ENCODE measurements around the gene BCL11B.
"Not testable (repeated sequence)": the region's sequence is repeated elsewhere in the genome, so short reads cannot be mapped to it uniquely, and the experiment has no call there.

BCL11B gene

GRCh38 chr14:99187858-99188257, 84.1 kb downstream of the BCL11B start:
- Mint-ChIP-seq H3K4me1 (no peaks in the 10 kb centered on the region), H3K4me3 (no peak overlapping the region), H3K27ac (no peak overlapping the region), H3K27me3 (no peaks in the 10 kb centered on the region), H3K36me3 (no peaks in the 10 kb centered on the region), H3K9me3 (no peaks in the 10 kb centered on the region)
- no peak for ATAC-seq

DNA sequence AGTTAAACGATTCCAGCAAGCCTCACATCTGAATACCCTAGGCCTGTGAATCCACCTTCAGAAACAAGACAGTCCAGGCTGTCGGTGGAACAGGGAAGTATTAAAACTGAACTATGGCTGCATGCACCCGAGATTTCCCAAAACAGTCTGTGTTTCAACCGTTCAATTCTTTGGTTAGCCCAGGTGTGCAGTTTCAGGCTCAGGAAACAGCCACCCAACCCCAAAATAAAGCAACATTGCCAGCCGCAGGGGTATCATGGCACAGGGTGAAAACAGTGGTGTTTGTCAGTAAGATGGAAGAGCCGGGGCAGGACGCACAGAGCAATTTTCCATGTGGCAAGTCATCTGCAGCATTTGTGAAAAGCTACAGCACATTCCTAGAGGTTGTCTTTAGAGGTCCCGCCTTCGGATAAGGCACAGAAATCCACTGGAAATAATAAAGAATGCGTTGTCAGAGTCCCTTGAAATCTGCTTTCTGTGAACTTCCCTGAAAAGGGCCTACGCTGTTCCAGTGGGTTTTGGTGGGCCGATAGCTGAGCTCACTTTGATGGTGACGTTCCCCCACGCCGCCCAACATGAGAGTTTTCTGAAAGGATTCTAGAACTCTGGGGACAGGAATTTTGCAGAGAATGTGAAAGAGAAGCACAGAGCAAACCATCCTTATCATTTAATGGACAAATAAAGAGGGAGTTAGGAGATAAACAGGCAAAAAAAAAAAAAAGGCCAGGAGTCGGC, 84.9 kb downstream of the BCL11B start:
- H3K27ac Mint-ChIP-seq, result no peak overlapping the region
- ATAC-seq, result no peak
- H3K9me3 Mint-ChIP-seq, result no peaks in the 10 kb centered on the region
- H3K27me3 Mint-ChIP-seq, result no peaks in the 10 kb centered on the region
- H3K36me3 Mint-ChIP-seq, result no peaks in the 10 kb centered on the region
- no peak overlapping the region for H3K4me3 Mint-ChIP-seq
- no peaks in the 10 kb centered on the region for H3K4me1 Mint-ChIP-seq

DNA sequence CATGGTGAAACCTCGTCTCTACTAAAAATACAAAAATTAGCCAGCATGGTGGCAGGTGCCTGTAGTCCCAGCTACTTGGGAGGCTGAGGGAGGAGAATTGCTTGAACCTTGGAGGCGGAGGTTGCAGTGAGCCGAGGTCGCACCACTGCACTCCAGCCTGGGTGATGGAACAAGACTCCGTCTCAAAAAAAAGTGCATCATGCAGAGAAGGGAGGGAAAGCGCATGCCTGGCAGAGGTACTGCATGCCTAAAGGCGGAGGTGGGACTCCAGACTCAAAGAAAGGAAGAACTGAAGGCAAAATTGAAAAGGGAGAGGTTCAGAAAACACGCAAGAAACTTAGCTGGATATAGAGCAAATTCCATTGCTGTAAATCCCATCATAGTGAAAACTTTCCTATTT, 85.7 kb downstream of the BCL11B start:
- not testable (repeated sequence) for H3K27ac Mint-ChIP-seq

GRCh38 chr14:99185436-99186068, 86.4 kb downstream of the BCL11B start:
- Mint-ChIP-seq H3K4me3 (no peak overlapping the region), H3K36me3 (no peaks in the 10 kb centered on the region), H3K4me1 (no peaks in the 10 kb centered on the region), H3K27me3 (no peaks in the 10 kb centered on the region), H3K9me3 (no peaks in the 10 kb centered on the region), H3K27ac (no peak overlapping the region)
- no peak for ATAC-seq

More for the DNA sequence above, 85.7 kb downstream of the BCL11B start:
- H3K4me3 Mint-ChIP-seq, ATAC-seq, H3K9me3 Mint-ChIP-seq, H3K36me3 Mint-ChIP-seq, H3K27me3 Mint-ChIP-seq, H3K4me1 Mint-ChIP-seq: not testable (repeated sequence)

DNA sequence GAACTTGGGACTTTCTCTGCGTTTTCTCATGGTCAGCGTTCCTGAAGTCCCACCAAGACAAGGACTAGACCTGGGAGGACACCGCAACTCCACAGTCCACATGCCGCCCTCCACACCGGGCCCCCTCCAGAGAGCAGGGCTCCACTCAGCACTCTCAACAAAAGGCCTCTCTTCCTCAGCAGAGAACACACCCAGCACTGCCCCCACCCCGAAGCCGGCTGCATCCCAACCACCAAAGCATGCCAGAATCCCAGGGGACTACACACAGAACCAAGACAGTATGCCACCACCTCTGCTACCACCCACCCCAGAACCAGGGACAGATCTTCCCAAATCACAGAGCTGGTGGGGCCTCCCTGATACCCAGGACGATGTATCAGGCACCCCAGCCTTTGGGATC, 88.3 kb downstream of the BCL11B start:
- Mint-ChIP-seq H3K27ac (no peak overlapping the region), H3K27me3 (no peaks in the 10 kb centered on the region), H3K4me3 (no peak overlapping the region), H3K9me3 (peaks cover 1% of the 10 kb centered on the region), H3K4me1 (no peaks in the 10 kb centered on the region), H3K36me3 (no peaks in the 10 kb centered on the region)
- ATAC-seq, result no peak

- Mint-ChIP-seq H3K36me3 (no peaks in the 10 kb centered on the region), H3K4me1 (no peaks in the 10 kb centered on the region)
These were observed 88.7 kb downstream of the BCL11B start for GRCh38 chr14:99183311-99183710.

DNA sequence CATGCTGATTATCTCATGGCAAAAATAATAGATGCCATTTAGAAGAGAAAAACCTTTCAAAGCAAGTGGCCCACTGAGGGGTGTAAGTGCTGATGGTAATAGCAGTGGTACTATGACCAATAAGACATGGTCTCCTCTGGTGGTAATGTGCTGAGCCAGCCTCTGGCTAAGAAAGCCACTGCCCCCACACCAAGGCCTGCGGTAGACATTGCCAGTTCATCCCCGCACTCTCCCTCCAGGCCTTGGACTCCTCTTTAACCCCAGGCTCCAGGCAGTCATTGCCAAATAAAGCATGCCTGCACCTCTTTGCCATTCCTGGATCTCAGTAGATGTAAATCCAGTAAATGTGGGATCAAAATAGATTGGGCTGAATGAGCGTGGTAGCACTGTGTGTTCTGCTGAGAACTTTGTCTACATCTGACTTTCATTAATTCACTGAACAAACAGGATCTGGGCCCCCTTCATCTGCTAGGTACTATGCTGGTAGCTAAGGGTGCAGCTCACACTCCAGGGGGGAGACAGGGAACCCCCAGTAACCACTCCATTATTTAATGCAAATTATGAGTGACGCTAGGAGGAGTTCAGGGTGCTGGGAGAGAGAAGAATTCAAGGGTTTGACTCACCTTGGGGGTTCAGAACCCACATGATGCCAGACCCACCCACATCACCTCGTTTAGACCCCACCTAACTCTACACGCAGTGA, 89.3 kb downstream of the BCL11B start:
- Mint-ChIP-seq H3K27ac (no peak overlapping the region), H3K4me3 (no peak overlapping the region), H3K36me3 (no peaks in the 10 kb centered on the region)

More at GRCh38 chr14:99183311-99183710, 88.7 kb downstream of the BCL11B start:
- no peak for ATAC-seq
- Mint-ChIP-seq H3K4me3 (no peak overlapping the region), H3K27me3 (no peaks in the 10 kb centered on the region), H3K9me3 (peaks cover 3% of the 10 kb centered on the region), H3K27ac (no peak overlapping the region)

GRCh38 chr14:99181804-99182520, 90.0 kb downstream of the BCL11B start:
- no peaks in the 10 kb centered on the region for H3K4me1 Mint-ChIP-seq
- no peaks in the 10 kb centered on the region for H3K27me3 Mint-ChIP-seq
- no peaks in the 10 kb centered on the region for H3K36me3 Mint-ChIP-seq
- H3K9me3 Mint-ChIP-seq, result peaks cover 3% of the 10 kb centered on the region
- H3K27ac Mint-ChIP-seq, result no peak overlapping the region
- no peak overlapping the region for H3K4me3 Mint-ChIP-seq
- no peak for ATAC-seq

More for the DNA sequence above, 89.3 kb downstream of the BCL11B start:
- H3K9me3 Mint-ChIP-seq, result peaks cover 3% of the 10 kb centered on the region
- no peak for ATAC-seq
- no peaks in the 10 kb centered on the region for H3K4me1 Mint-ChIP-seq
- H3K27me3 Mint-ChIP-seq, result no peaks in the 10 kb centered on the region

DNA sequence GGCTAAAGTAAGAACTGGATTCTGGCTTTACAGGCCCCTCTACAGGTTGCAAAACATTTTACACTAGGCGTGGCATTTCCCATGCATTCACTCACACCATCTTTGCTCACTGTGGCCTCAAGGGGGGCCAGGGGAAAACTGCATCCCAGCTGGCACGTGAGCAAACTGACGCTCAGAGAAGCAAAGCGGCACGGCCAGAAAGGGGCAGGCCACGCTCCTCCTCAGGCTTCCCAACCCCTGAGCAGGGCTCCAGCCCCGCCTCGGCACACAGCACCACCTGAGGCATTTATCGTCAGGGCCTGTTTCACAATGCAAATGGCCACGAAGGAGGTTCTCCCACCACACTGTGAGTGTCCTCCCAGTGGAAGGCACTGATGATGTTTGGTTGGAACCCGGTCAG, 90.8 kb downstream of the BCL11B start:
- no peak for ATAC-seq
- Mint-ChIP-seq H3K27ac (no peak overlapping the region), H3K4me3 (no peak overlapping the region), H3K27me3 (no peaks in the 10 kb centered on the region), H3K36me3 (no peaks in the 10 kb centered on the region), H3K9me3 (peaks cover 3% of the 10 kb centered on the region), H3K4me1 (no peaks in the 10 kb centered on the region)

DNA sequence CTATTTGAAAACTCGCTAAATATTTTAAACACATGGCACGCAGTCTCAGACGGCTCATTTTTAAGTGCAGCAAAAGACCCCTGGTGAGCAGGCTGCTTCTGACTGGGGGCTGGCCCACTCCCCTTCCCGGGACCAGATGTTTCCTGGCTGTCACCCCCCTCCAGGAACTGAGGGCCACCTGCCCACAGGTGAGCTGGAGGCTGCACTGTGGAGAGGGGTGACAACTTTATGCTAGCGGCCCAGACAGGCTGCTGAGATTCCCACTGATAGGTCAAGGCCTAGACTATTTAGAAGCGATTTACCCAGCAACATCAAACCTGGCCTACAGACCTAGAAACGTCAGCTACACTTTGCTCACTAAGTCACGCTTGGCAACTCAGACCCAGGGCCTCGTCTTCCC, 92.1 kb downstream of the BCL11B start:
- Mint-ChIP-seq H3K36me3 (no peaks in the 10 kb centered on the region), H3K4me1 (no peaks in the 10 kb centered on the region), H3K27me3 (no peaks in the 10 kb centered on the region), H3K27ac (no peak overlapping the region), H3K9me3 (peaks cover 3% of the 10 kb centered on the region), H3K4me3 (no peak overlapping the region)
- ATAC-seq, result no peak

GRCh38 chr14:99179506-99179905, 92.5 kb downstream of the BCL11B start:
- no peak overlapping the region for H3K4me3 Mint-ChIP-seq
- no peaks in the 10 kb centered on the region for H3K27me3 Mint-ChIP-seq
- H3K36me3 Mint-ChIP-seq, result no peaks in the 10 kb centered on the region
- H3K27ac Mint-ChIP-seq, result no peak overlapping the region
- no peaks in the 10 kb centered on the region for H3K4me1 Mint-ChIP-seq
- no peak for ATAC-seq
- H3K9me3 Mint-ChIP-seq, result peaks cover 3% of the 10 kb centered on the region

- no peak overlapping the region for H3K27ac Mint-ChIP-seq
- no peaks in the 10 kb centered on the region for H3K4me1 Mint-ChIP-seq
- H3K36me3 Mint-ChIP-seq, result no peaks in the 10 kb centered on the region
- no peak overlapping the region for H3K4me3 Mint-ChIP-seq
- peaks cover 3% of the 10 kb centered on the region for H3K9me3 Mint-ChIP-seq
- ATAC-seq, result no peak
- no peaks in the 10 kb centered on the region for H3K27me3 Mint-ChIP-seq
These were observed 93.8 kb downstream of the BCL11B start for GRCh38 chr14:99177886-99178835.

DNA sequence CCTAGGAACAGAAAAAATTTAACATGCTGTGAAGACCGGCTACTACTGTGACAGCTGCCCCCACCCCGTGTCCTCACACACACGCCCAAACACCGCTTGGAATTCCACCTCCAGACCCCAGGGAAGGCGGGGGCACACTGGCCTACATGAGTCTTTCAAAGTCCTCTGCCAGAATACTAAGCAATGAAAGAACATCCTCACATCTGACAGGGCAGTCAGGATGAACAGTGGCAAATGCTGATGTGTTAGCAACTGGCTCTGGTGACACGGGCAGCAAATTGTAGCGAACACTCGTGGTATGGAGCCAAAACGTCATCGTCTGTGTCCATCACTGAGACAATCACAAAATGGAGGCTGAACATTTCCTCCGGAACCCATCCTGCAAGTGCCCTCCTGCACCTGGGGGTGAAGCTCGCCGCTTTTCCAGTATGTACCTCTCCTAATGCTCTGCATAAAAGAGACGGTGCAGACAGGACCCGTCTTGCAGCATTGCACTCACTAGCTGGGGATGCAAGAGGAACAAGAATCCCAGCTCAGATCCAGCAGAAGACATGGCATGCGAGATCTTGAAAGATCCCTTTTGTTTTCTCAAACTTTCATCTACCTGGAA, 94.8 kb downstream of the BCL11B start:
- H3K27ac Mint-ChIP-seq, result no peak overlapping the region
- peaks cover 3% of the 10 kb centered on the region for H3K9me3 Mint-ChIP-seq
- no peaks in the 10 kb centered on the region for H3K36me3 Mint-ChIP-seq
- ATAC-seq, result no peak
- no peaks in the 10 kb centered on the region for H3K27me3 Mint-ChIP-seq
- H3K4me1 Mint-ChIP-seq, result no peaks in the 10 kb centered on the region
- H3K4me3 Mint-ChIP-seq, result no peak overlapping the region

Measured in stimulated activated memory B cell treated with anti-CD40 and anti-IgM and Interleukin-4, amounts not matched to agents 10 μg/mL and 1 μg/mL and 100 μg/mL, for 72 hours (primary cell).